Activated CD4-positive, alpha-beta T cell treated with anti-CD3 and anti-CD28 coated beads for 48 hours (primary cell): Measurements from ENCODE around the gene SLC16A10.

Experiments
- DNase-seq: peaks from one replicate; pipeline ENCODE4 v3.0.0-alpha.2; 2020

SLC16A10 gene

DNA sequence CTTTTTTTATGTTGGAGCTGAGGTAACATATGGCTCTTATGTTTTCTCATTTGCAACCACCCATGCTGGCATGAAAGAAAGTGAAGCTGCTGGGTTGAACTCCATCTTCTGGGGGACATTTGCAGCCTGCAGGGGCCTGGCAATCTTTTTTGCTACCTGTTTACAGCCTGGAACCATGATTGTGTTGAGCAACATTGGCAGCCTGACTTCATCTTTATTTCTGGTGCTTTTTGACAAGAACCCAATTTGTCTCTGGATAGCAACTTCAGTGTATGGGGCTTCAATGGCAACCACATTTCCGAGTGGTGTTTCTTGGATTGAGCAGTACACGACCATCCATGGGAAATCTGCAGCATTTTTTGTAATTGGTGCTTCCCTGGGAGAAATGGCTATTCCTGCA lies 179.0 kb downstream of the SLC16A10 start:
- no peak for DNase-seq

DNA sequence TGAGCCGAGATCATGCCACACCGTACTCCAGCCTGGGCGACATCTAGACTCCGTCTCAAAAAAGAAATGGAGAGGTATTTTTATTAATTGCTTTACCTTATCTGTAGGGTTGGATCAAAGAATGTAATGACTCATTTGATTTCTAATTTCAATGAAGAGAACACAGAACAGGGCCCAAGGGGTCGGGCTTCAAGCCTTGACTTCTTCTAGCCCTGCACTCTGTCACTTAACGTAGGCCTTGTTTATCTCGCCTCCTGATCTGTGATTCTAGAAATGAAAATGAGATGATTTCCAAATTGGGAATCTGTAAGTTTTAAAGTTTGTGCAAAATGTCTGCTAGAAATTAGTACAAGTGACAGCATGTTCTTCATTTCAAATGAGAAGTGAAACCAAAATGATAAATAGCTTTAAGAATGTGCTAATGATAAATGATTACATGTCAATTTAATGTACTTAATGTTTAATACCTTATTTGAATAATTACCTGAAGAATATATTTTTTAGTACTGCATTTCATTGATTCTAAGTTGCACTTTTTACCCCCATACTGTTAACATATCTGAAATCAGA lies 180.5 kb downstream of the SLC16A10 start:
- no peak for DNase-seq

DNA sequence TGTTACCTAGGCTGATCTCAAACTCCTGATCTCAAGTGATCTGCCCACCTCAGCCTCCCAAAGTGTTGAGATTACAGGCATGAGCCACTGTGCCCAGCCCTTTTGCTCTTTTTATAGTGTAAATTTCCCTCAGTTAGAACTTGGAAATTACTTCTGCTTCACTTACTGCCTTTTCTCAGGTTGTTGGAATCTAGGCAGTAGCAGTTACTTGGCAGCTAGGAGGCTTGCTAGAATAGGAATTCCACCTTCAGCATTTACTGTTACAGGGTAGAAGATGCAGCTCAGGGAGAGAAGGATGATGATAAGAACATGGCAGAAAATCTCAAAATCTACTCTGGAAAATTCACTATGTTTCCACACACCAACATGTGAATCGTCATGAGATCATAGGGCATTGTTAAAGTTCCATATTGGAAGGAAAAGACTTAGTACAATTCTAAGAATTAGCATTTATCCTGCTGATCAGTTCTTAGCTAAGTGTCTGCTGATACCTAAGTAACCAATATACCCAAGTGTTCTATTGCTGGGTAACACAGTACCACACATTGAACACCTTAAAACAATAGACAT lies 182.2 kb downstream of the SLC16A10 start:
- DNase-seq: no peak

DNA sequence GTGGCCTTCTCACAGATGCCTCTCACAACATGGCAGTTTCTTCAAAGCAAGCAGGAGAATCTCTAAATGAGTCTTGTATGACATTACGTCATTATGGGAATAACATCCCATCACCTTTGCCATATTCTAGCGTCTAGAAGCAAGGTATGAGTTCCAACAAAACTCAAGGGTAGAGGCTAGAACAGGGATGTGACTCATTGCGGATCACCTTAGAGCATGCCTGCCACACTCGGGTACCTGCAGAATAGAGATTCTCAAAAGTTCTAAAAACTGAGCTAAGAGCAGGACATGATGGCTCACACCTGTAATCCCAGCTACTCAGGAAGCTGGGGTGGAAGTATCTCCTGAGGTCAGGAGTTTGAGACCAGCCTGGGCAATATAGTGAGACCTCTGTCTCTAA lies 182.8 kb downstream of the SLC16A10 start:
- DNase-seq: no peak

DNA sequence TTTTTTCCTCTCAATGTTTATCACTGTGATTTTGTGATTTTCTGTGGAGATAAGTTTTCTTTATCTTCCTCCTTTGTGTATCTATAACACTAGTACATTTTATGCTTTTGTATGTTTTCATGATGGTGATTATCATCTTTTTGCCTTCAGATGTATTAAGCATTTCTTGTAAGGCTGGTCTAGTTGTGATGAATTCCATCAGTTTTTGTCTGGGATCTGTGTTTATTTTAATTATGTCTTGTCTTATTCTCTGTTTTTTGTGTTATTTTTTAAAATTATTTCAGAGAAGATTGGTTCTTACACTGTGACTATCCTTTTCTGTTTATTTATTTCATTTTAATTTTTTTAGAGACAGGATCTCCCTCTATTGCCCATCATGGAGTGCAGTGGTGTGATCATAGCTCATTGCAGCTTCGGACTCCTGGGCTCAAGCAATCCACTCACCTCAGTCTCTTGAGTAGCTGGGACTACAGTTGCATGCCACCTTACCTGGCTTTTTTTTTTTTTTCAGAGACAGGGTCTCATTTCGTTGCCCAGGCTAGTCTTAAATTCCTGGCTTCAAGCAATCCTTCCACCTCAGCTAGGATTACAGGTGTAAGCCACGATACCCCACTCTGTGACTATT lies 187.4 kb downstream of the SLC16A10 start:
- no peak for DNase-seq

DNA sequence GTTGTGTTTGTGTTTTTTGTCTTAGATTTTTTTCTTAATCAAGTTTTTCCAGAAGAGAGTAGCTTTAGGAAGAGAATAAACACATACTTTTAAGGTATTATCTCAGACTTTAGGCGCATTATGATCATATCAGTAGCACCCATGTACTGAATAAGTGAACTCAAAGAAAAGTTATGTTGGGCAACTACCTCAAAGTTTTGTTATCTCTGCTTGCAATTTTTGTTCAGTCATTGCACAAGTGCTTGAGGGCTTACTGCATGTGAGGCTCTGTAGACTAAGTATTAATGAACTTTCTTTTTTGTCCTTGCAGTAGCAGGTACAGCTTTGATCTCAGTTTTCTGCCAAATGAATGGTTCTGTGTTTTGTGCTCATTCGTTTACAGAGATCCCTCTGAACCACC lies 189.0 kb downstream of the SLC16A10 start:
- DNase-seq: no peak

DNA sequence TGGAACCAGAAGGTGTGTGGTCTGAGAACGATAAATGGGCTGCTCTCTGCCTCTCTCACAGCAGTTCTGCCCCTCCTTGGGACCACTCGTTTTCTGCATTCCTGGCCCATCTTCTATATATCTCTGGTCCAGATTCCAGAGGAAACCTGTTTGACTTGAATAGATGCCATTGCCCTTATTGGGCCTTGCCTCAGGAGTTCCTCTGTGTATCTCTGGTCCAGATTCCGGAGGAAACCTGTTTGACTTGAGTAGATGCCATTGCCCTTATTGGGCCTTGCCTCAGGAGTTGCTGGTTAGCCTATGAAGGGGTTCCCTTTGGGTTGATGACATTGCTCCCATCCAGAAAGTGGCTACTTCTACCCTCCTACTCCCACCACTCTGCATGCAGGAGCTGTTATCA lies 189.4 kb downstream of the SLC16A10 start:
- DNase-seq: no peak

DNA sequence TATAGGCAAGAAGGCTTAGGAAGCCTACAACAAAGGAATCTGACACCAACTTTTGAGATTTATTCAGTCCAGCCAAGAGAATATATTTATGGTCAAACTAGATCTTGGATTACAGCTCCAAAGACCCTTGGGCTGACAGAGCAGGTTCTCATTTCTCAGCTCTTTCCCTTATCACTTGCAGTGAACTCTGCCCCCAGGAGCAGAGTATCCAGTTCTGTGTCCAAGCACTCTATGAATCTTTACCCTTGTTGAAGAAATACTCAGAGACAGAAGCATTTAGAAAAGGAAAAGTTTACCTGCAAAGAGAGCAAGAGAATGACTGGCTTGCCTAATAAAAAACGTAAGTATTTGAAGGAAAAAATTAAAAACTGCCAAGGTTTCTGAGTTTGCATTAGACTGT lies 190.5 kb downstream of the SLC16A10 start:
- DNase-seq: no peak

DNA sequence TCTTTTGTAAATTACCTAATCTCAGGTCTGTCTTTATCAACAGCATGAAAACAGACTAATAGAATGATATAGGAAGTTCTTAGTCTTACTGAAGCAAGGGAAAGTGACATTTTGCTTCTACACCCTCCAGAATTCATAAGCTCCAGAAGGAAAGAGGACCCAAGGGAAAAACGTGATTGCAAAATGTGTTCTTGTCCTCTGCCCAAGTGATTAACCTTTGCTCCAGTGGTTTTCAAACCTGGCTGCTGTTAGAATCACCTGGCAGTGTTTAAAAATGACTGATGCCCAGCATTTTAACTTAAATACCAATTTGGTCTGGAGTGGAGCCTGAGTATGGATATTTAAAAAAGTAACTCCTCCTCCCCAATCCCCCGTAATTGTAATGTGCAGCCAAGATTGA lies 191.4 kb downstream of the SLC16A10 start:
- no peak for DNase-seq

DNA sequence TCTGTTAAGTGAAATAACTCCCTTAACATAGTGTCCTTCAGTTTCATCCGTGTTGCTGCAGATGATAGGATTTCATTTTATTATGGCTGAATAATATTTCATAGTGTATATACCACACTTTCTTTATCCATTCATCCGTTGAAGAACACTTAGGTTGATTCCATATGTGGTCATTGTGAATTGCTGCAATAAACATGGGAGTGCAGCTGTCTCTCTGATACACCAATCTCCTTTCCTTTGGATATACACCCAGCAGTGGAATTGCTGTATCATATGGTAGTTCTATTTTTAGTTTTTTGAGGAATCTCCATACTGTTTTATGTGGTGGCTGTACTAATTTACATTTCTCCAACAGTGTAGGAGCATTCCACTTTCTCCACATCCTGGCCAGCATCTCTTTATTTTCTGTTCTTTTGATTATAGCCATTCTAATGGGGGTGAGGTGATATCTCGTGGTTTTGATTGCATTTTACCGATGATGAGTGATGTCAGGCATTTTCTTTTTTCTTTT lies 193.2 kb downstream of the SLC16A10 start:
- DNase-seq: no peak
